Type B pancreatic cell (in vitro differentiated cells): ENCODE measurements around the gene TXK. TPM values are rescaled to one million over a fixed set of nuclear protein-coding genes. Genes with fewer than 3 reads are reported as not detected.
A peak's percentile ranks its signal among the peaks of the same experiment; 100 is the strongest.
"Not testable (repeated sequence)": the region's sequence is repeated elsewhere in the genome, so short reads cannot be mapped to it uniquely, and the experiment has no call there.

Experiments
- DNase-seq: peaks from one replicate; pipeline ENCODE4 v3.0.0; 2021; ENCODE audit warnings: mixed read lengths; ENCODE audit not compliant: unreplicated experiment; ENCODE audit errors: extremely low spot score
- H3K27ac Mint-ChIP-seq: 2 replicates; pipeline ENCODE4 v1.8.0; 2021; ENCODE audit warnings: mild to moderate bottlenecking, mixed read lengths
- H3K27me3 Mint-ChIP-seq: 2 replicates; pipeline ENCODE4 v1.8.0; 2021; ENCODE audit warnings: mixed read lengths
- H3K36me3 Mint-ChIP-seq: 2 replicates; pipeline ENCODE4 v1.8.0; 2021; ENCODE audit warnings: mixed read lengths
- H3K4me1 Mint-ChIP-seq: one replicate; pipeline ENCODE4 v1.8.0; 2021; ENCODE audit warnings: mixed read lengths; ENCODE audit not compliant: unreplicated experiment
- H3K4me3 Mint-ChIP-seq: 2 replicates; pipeline ENCODE4 v1.8.0; 2021; ENCODE audit warnings: mild to moderate bottlenecking, mixed read lengths
- H3K9me3 Mint-ChIP-seq: 2 replicates; pipeline ENCODE4 v1.8.0; 2021; ENCODE audit warnings: mixed read lengths
- total RNA-seq: library from RNA; stranded (reverse); gene quantifications from 2 replicates; pipeline ENCODE4 v1.2.1, GENCODE V29; 2021; ENCODE audit warnings: low replicate concordance
- TF ChIP-seq, protein P1 (sequence below): fragments of 200-600 bp; sonication (generic); conservative IDR thresholded peaks from 2 replicates; pipeline ENCODE4 v1.5.0; 2021; ENCODE audit warnings: antibody characterized with exemption, mild to moderate bottlenecking

Gene TXK
- total RNA-seq, 1 donor from 2014 or later, result 1.3 TPM

DNA sequence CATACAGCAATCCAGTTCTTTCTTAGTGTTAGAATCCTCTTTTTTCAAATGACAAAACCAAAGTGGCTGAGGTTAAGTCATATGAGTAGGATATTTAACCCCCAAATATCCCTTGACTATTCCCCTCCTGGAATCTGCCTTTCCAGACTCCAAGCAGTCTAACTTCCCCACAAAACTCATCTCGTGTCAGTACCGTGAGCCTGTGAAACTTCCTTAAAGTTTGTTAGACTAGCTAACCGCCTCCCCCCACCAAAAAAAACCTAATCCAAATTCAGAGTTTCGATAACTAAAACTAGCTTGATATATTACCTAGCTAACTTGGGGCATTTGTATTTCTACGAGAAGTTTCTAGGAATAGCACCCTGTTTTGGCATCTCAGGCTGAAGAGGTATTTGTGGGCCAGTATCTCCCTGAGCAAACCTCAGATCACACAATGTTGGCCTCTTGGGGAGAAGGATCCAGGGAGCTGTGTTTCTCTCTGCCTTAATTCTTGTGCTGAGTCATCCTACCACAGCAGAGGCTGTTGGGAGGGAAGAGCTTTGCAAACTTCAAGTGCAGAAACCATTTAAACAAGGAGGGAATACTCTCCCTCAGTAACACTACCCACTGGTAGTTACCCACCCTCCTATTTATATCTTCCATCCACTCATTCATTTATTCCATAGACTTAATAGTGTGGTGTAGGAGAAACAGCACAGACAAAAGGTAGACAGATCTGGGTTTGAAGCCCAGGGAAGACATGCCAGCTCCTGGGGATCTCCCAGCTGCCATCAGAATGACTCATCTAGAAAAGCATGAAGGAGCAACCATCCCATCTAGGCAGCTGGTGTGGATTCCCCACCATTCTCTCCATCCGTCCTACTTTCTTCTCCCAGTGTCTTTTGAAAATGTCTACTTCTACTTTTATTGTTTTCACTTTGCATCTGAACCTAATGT is 39.3 kb upstream of the TXK start:
- H3K27me3 Mint-ChIP-seq, result no peaks in the 10 kb centered on the region
- DNase-seq, result no peak
- H3K4me1 Mint-ChIP-seq, result peaks cover 5% of the 10 kb centered on the region

DNA sequence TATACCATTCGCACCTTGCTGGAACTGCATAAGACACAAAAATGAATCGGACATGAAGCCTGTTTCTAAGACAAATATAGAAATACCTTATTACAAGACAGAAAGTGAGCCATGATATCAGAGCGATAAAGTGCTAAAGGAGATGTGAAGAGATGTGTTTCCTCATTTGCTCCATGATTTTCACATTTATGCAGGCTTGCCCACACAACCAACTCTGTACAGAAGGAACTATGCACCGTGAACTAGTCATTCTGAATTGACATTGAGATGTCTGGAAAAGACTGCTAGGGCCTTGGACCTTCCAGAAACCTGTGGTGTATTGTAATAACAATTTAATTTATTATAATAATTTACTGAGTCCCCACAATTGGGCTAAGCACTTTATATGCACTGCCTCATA is 38.6 kb upstream of the TXK start:
- DNase-seq, result no peak
- H3K27ac Mint-ChIP-seq, result no peak overlapping the region
- H3K4me3 Mint-ChIP-seq, result no peak overlapping the region
- H3K4me1 Mint-ChIP-seq, result peaks cover 5% of the 10 kb centered on the region
- peaks cover 2% of the 10 kb centered on the region for H3K36me3 Mint-ChIP-seq
- TF ChIP-seq, protein P1, sequence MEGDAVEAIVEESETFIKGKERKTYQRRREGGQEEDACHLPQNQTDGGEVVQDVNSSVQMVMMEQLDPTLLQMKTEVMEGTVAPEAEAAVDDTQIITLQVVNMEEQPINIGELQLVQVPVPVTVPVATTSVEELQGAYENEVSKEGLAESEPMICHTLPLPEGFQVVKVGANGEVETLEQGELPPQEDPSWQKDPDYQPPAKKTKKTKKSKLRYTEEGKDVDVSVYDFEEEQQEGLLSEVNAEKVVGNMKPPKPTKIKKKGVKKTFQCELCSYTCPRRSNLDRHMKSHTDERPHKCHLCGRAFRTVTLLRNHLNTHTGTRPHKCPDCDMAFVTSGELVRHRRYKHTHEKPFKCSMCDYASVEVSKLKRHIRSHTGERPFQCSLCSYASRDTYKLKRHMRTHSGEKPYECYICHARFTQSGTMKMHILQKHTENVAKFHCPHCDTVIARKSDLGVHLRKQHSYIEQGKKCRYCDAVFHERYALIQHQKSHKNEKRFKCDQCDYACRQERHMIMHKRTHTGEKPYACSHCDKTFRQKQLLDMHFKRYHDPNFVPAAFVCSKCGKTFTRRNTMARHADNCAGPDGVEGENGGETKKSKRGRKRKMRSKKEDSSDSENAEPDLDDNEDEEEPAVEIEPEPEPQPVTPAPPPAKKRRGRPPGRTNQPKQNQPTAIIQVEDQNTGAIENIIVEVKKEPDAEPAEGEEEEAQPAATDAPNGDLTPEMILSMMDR, result no peak
- no peaks in the 10 kb centered on the region for H3K27me3 Mint-ChIP-seq
- H3K9me3 Mint-ChIP-seq, result no peaks in the 10 kb centered on the region

More for the DNA sequence above, 39.3 kb upstream of the TXK start:
- H3K36me3 Mint-ChIP-seq, result no peaks in the 10 kb centered on the region
- TF ChIP-seq, protein P1, result no peak
- peak overlapping the region; percentile 77 for H3K27ac Mint-ChIP-seq
- H3K9me3 Mint-ChIP-seq, result no peaks in the 10 kb centered on the region
- no peak overlapping the region for H3K4me3 Mint-ChIP-seq

DNA sequence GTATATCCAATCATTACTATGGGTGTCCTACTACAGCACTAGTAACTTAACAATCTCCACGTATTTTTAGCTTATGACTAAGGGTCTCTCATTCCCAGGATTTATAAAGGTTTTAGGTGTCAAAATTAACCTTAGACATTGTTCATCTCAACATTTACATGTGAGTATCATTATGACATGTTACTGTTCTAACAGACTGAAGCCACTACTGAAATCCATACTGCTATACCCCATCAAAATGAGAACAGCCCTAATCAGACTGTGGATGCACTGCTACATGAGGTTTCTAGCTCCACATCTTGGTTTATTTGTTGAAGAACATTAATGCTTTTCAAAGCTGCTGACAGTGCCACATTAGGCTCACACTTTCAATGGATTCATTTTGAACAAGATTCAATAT is 35.6 kb upstream of the TXK start:
- DNase-seq, result no peak
- Mint-ChIP-seq H3K4me1 (peaks cover 5% of the 10 kb centered on the region), H3K9me3 (no peaks in the 10 kb centered on the region), H3K36me3 (peaks cover 4% of the 10 kb centered on the region), H3K27ac (no peak overlapping the region), H3K4me3 (no peak overlapping the region), H3K27me3 (no peaks in the 10 kb centered on the region)
- TF ChIP-seq, protein P1, result no peak

DNA sequence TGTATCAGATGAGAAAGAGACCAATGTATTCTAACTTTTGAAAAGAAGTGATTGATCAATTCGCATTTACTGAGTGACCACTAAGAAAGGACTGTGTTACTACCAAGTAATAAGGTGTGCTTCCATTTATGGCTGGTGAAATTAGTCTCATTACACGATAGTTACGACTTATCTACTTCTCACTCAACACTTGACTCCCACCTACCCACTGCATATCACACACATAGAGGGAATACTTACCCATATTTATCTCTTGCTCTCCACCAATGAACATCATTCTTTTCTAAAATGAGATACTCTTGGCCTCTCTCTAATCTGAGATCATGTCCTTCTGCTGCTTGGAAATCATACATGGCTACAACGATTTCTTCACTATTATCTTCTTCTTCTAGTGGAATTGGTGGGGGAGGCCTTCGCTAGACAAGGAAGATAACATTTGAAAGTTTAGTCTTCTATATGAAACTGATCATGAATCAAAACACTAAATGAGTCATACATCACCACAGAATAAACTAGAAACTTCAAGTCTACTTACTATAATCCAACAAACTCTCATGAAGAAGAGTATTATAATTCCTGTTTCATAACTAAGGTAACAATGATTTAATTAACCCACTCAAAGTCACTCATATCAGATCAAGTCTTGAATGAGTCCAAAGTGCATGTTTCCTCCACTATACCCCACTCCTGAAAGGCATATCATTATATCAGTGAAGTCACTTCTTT is 33.7 kb upstream of the TXK start:
- H3K27me3 Mint-ChIP-seq, result no peaks in the 10 kb centered on the region
- TF ChIP-seq, protein P1, result no peak
- H3K27ac Mint-ChIP-seq, result no peak overlapping the region
- H3K4me3 Mint-ChIP-seq, result no peak overlapping the region
- peaks cover 4% of the 10 kb centered on the region for H3K36me3 Mint-ChIP-seq
- no peaks in the 10 kb centered on the region for H3K4me1 Mint-ChIP-seq
- no peak for DNase-seq
- H3K9me3 Mint-ChIP-seq, result no peaks in the 10 kb centered on the region

DNA sequence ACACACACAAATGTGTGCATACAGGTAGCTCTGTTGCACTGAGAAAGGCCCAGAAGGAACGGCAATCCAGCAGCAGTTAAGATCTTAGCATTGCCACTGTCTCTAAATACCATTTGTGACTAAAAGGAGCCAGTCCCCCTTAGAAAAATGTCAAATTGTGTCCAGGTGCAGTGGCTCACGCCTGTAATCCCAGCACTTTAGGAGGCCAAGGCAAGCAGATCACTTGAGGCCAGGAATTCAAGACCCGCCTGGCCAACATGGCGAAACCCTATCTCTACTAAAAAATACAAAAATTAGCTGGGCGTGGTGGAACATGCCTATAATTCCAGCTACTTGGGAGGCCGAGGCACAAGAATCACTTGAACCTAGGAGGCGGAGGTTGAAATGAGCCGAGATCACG is 30.5 kb upstream of the TXK start:
- DNase-seq, H3K27me3 Mint-ChIP-seq, H3K27ac Mint-ChIP-seq, H3K9me3 Mint-ChIP-seq, H3K4me3 Mint-ChIP-seq, H3K36me3 Mint-ChIP-seq, H3K4me1 Mint-ChIP-seq: not testable (repeated sequence)

DNA sequence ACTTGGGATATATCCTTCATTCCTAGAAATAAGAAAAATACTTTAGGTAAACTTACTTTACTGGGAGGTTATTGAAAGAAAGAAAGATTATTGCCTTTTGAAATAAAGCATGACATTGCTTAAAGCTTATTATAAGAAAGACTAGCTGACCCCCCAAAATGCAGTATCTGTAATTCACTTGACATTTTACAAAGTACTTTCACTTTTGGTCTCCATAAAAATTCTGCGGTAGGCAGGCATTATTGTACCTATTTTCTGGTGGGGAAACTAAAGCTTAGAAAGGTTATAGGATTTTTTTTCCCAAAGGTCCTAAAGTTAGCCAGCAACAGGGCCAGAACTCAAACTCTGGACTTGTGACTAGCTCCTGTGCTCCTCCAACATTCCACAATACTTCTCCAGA is 29.7 kb upstream of the TXK start:
- no peaks in the 10 kb centered on the region for H3K4me1 Mint-ChIP-seq
- no peak for DNase-seq
- no peak overlapping the region for H3K27ac Mint-ChIP-seq
- peaks cover 3% of the 10 kb centered on the region for H3K9me3 Mint-ChIP-seq
- TF ChIP-seq, protein P1, result no peak
- H3K36me3 Mint-ChIP-seq, result peaks cover 8% of the 10 kb centered on the region
- no peak overlapping the region for H3K4me3 Mint-ChIP-seq
- H3K27me3 Mint-ChIP-seq, result no peaks in the 10 kb centered on the region
